SK-N-SH (cell line): ENCODE data around the gene SOAT2. TPM values are rescaled to one million over a fixed set of nuclear protein-coding genes. Genes with fewer than 3 reads are reported as not detected.

Experiments
- CTCF ChIA-PET: fragments of 300-600, 350-600 bp; formaldehyde crosslinking; extraction: SDS; loops from one replicate; lab custom pipeline; 2021; lab: Yijun Ruan, JAX
- POLR2A ChIA-PET: fragments of 350-600 bp; sonication (Branson Sonifier 250); formaldehyde crosslinking; extraction: SDS; loops from one replicate; lab custom pipeline; 2020; ENCODE audit warnings: antibody characterized with exemption, inconsistent platforms; lab: Yijun Ruan, JAX
- DNase-seq: peaks from one replicate; pipeline ENCODE4 v3.0.0; 2012
- H2AFZ ChIP-seq: fragments of 200-600 bp; sonication (generic); 2 replicates; pipeline ENCODE4 v1.8.1; 2016; ENCODE audit warnings: antibody characterized with exemption, mild to moderate bottlenecking, low read depth
- H3F3A ChIP-seq: fragments of 200-600 bp; sonication (generic); replicated peaks from 2 replicates; pipeline ENCODE3; 2016; ENCODE audit warnings: antibody characterized with exemption, mild to moderate bottlenecking; ENCODE audit not compliant: insufficient read depth
- H3K27ac ChIP-seq, 2 experiments: fragments of 200-500 bp in 1 of 2; fragments of 200-600 bp in 1 of 2; sonication (Bioruptor generic) in 1 of 2; sonication (generic), shearing (Covaris generic) in 1 of 2; 2 replicates each; pipeline versions ENCODE4 v1.5.1 to v1.6.1; 2014 to 2016; ENCODE audit warnings: low read depth in 2 of 2, inconsistent platforms in 1 of 2, low read length in 1 of 2, mild to moderate bottlenecking in 1 of 2, mixed read lengths in 1 of 2
- H3K27me3 ChIP-seq: fragments of 200-600 bp; sonication (generic), shearing (Covaris generic); 2 replicates; pipeline ENCODE4 v1.6.1; 2016; ENCODE audit warnings: mixed run types; ENCODE audit not compliant: insufficient read depth
- H3K36me3 ChIP-seq, 2 experiments: fragments of 200-500 bp in 1 of 2; fragments of 200-600 bp in 1 of 2; sonication (Bioruptor generic) in 1 of 2; sonication (generic) in 1 of 2; replicated peaks in 1 of 2; 2 replicates each; pipeline versions ENCODE3 to v1.5.1; 2014 to 2016; ENCODE audit warnings: low read length in 1 of 2, mild to moderate bottlenecking in 1 of 2; ENCODE audit not compliant: insufficient read depth in 2 of 2, control insufficient read depth in 1 of 2
- H3K4me1 ChIP-seq, 2 experiments: fragments of 200-500 bp in 1 of 2; fragments of 200-600 bp in 1 of 2; sonication (Bioruptor generic) in 1 of 2; sonication (generic), shearing (Covaris generic) in 1 of 2; 2 replicates each; pipeline versions ENCODE4 v1.5.1 to v1.6.1; 2014 to 2016; ENCODE audit warnings: low read depth in 1 of 2, low read length in 1 of 2, mixed run types in 1 of 2; ENCODE audit not compliant: insufficient read depth in 2 of 2, control insufficient read depth in 1 of 2
- H3K4me2 ChIP-seq: fragments of 200-600 bp; sonication (generic), shearing (Covaris generic); 2 replicates; pipeline ENCODE4 v1.6.1; 2017; ENCODE audit warnings: mixed run types
- H3K4me3 ChIP-seq, 2 experiments: fragments of 200-500 bp in 1 of 2; fragments of 200-600 bp in 1 of 2; sonication (Bioruptor generic) in 1 of 2; sonication (generic), shearing (Covaris generic) in 1 of 2; 2 replicates each; pipeline versions ENCODE4 v1.5.1 to v1.8.1; 2014 to 2016; ENCODE audit warnings: low read depth in 2 of 2, inconsistent platforms in 1 of 2, low read length in 1 of 2, mild to moderate bottlenecking in 1 of 2, mixed read lengths in 1 of 2, moderate library complexity in 1 of 2
- H3K79me2 ChIP-seq: fragments of 200-600 bp; sonication (generic); 2 replicates; pipeline ENCODE4 v1.8.1; 2017; ENCODE audit warnings: mild to moderate bottlenecking; ENCODE audit not compliant: insufficient read depth
- H3K9ac ChIP-seq: fragments of 200-600 bp; sonication (generic); 2 replicates; pipeline ENCODE4 v1.6.1; 2017; ENCODE audit warnings: mixed run types
- H3K9me2 ChIP-seq: fragments of 200-600 bp; sonication (generic); 2 replicates; pipeline ENCODE4 v1.6.1; 2017; ENCODE audit warnings: mixed run types
- H3K9me3 ChIP-seq: fragments of 200-600 bp; sonication (generic); 2 replicates; pipeline ENCODE4 v1.6.1; 2017; ENCODE audit warnings: mixed run types, mild to moderate bottlenecking, moderate library complexity
- H4K20me1 ChIP-seq: fragments of 200-600 bp; sonication (generic); 2 replicates; pipeline ENCODE4 v1.6.1; 2017; ENCODE audit warnings: mild to moderate bottlenecking, mixed run types; ENCODE audit not compliant: insufficient read depth
- CHD2 ChIP-seq: fragments of 150-350 bp; IDR thresholded peaks from 2 replicates; pipeline ENCODE4 v1.6.1; 2018; ENCODE audit warnings: low read length; ENCODE audit not compliant: partially characterized antibody
- CTCF ChIP-seq: fragments of 200-600 bp; sonication (generic); IDR thresholded peaks from 2 replicates; pipeline ENCODE4 v1.6.1; 2017; ENCODE audit warnings: antibody characterized with exemption, mild to moderate bottlenecking, moderate library complexity
- ELF1 ChIP-seq: IDR thresholded peaks from 2 replicates; pipeline ENCODE4 v1.4.0; 2012
- EP300 ChIP-seq, 2 experiments: IDR thresholded peaks; 2 replicates each; pipeline versions ENCODE4 v1.4.0 to v1.6.1; 2012; ENCODE audit warnings: borderline replicate concordance in 1 of 2, low read depth in 1 of 2, low read length in 1 of 2
- FOXJ3 ChIP-seq: sonication (generic); formaldehyde crosslinking; IDR thresholded peaks from 2 replicates; pipeline ENCODE4 v1.5.1; 2020; ENCODE audit warnings: mild to moderate bottlenecking, missing genetic modification reagents
- FOXM1 ChIP-seq: IDR thresholded peaks from 2 replicates; pipeline ENCODE4 v1.4.0; 2012; ENCODE audit warnings: low read depth, mild to moderate bottlenecking
- GABPA ChIP-seq: IDR thresholded peaks from 2 replicates; pipeline ENCODE4 v1.4.0; 2012; ENCODE audit warnings: low read depth, mild to moderate bottlenecking
- GATA2 ChIP-seq: sonication (generic); formaldehyde crosslinking; IDR thresholded peaks from 2 replicates; pipeline ENCODE4 v1.5.0; 2020; ENCODE audit warnings: mild to moderate bottlenecking, missing genetic modification reagents
- MAX ChIP-seq: IDR thresholded peaks from 2 replicates; pipeline ENCODE4 v1.4.0; 2012; ENCODE audit warnings: low read depth
- MXI1 ChIP-seq: IDR thresholded peaks from 2 replicates; pipeline ENCODE4 v1.6.1; 2012; ENCODE audit warnings: mild to moderate bottlenecking, low read depth, low read length, improper control_type of control experiment
- NFIC ChIP-seq: IDR thresholded peaks from 2 replicates; pipeline ENCODE4 v1.4.0; 2012; ENCODE audit warnings: borderline replicate concordance
- NRF1 ChIP-seq: IDR thresholded peaks from 2 replicates; pipeline ENCODE4 v1.6.1; 2012; ENCODE audit warnings: low read depth, mild to moderate bottlenecking, low read length
- POLR2AphosphoS5 ChIP-seq: IDR thresholded peaks from 2 replicates; pipeline ENCODE4 v1.6.1; 2012; ENCODE audit warnings: low read depth, low read length
- RAD21 ChIP-seq: IDR thresholded peaks from 2 replicates; pipeline ENCODE4 v1.6.1; 2012; ENCODE audit warnings: mild to moderate bottlenecking, low read length
- RFX5 ChIP-seq: IDR thresholded peaks from 2 replicates; pipeline ENCODE4 v1.6.1; 2012; ENCODE audit warnings: mild to moderate bottlenecking, improper control_type of control experiment, low read length
- RXRA ChIP-seq: IDR thresholded peaks from 2 replicates; pipeline ENCODE4 v1.4.0; 2012; ENCODE audit warnings: low read depth, mild to moderate bottlenecking, borderline replicate concordance
- TAF1 ChIP-seq: IDR thresholded peaks from 2 replicates; pipeline ENCODE4 v1.6.1; 2012; ENCODE audit warnings: low read depth, mild to moderate bottlenecking, low read length, moderate library complexity, borderline replicate concordance
- YY1 ChIP-seq: IDR thresholded peaks from 2 replicates; pipeline ENCODE4 v1.4.0; 2012; ENCODE audit warnings: low read depth, mild to moderate bottlenecking
- WGBS: methylation state at CpG from one replicate; pipeline ENCODE4 v1.1.6; 2017; ENCODE audit warnings: low lambda C conversion rate; 5-methylcytosine and 5-hydroxymethylcytosine counted together
- polyA plus RNA-seq, 3 experiments: library from polyadenylated mRNA; depleted of rRNA; stranded (reverse); fragments of >200 nt; gene quantifications; 2 replicates each; pipeline ENCODE4 v1.2.3, GENCODE V29; 2012
- TF ChIP-seq, protein P1 (sequence below): IDR thresholded peaks from 2 replicates; pipeline ENCODE4 v1.4.0; 2012; ENCODE audit warnings: low read depth, borderline replicate concordance
- TF ChIP-seq, protein P2 (sequence below): fragments of 150-350 bp; IDR thresholded peaks from 2 replicates; pipeline ENCODE4 v1.6.1; 2017; ENCODE audit warnings: antibody characterized with exemption, low read length, low read depth, borderline replicate concordance

SOAT2 gene
- polyA plus RNA-seq, 1 of the 3 experiments (the other 2 are of a cell fraction): 0.18 TPM

DNA sequence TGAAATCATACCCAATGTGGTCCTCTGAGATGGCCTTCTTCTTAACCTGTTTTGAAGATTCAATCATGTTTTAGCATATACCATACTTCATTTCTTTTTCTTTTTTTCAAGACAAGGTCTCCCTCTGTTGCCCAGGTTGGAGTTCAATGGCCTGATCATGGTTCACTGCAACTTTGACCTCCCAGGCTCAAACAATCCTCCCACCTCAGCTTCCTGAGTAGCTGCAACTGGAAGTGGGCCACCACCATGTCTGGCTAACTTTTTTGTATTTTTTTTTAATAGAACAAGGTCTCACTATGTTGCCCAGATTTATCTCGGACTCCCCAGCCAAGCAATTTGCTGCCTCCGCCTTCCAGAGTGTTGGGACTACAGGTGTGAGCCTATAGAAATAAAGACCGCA is 30.4 kb downstream of the SOAT2 start:
- Histone ChIP-seq H3K79me2 (no peaks in the 10 kb centered on the region), H3K4me2 (no peak overlapping the region), H4K20me1 (no peaks in the 10 kb centered on the region), H3K27ac (no peak overlapping the region), H3K9ac (no peak overlapping the region), H3K27me3 (no peaks in the 10 kb centered on the region), H3F3A (peaks cover 2% of the 10 kb centered on the region), H3K36me3 (no peaks in the 10 kb centered on the region), H2AFZ (no peak overlapping the region), H3K9me2 (no peaks in the 10 kb centered on the region), H3K4me1 (no peaks in the 10 kb centered on the region), H3K4me3 (no peak overlapping the region), H3K9me3 (no peaks in the 10 kb centered on the region; the same call in 1 of the 2 replicates)
- no peak for DNase-seq
- ChIA-PET CTCF (interaction anchor here (1.0 to 3.2 kb wide), 2 partner anchors 26 to 67 kb away, joined by 4 to 11 read pairs; no protein-coding TSS in a partner anchor), POLR2A (no interaction called here)
- TF ChIP-seq CHD2: no peak
- no peak for TF ChIP-seq GABPA
- no peak for TF ChIP-seq FOXM1
- TF ChIP-seq, protein P1, sequence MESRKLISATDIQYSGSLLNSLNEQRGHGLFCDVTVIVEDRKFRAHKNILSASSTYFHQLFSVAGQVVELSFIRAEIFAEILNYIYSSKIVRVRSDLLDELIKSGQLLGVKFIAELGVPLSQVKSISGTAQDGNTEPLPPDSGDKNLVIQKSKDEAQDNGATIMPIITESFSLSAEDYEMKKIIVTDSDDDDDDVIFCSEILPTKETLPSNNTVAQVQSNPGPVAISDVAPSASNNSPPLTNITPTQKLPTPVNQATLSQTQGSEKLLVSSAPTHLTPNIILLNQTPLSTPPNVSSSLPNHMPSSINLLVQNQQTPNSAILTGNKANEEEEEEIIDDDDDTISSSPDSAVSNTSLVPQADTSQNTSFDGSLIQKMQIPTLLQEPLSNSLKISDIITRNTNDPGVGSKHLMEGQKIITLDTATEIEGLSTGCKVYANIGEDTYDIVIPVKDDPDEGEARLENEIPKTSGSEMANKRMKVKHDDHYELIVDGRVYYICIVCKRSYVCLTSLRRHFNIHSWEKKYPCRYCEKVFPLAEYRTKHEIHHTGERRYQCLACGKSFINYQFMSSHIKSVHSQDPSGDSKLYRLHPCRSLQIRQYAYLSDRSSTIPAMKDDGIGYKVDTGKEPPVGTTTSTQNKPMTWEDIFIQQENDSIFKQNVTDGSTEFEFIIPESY: no peak
- no peak for TF ChIP-seq TAF1
- TF ChIP-seq NRF1: no peak
- TF ChIP-seq CTCF: no peak
- TF ChIP-seq, protein P2, sequence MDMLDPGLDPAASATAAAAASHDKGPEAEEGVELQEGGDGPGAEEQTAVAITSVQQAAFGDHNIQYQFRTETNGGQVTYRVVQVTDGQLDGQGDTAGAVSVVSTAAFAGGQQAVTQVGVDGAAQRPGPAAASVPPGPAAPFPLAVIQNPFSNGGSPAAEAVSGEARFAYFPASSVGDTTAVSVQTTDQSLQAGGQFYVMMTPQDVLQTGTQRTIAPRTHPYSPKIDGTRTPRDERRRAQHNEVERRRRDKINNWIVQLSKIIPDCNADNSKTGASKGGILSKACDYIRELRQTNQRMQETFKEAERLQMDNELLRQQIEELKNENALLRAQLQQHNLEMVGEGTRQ: no peak
- no peak for TF ChIP-seq YY1
- no peak for TF ChIP-seq FOXJ3
- TF ChIP-seq ELF1: no peak
- TF ChIP-seq GATA2: no peak
- no peak for TF ChIP-seq RAD21
- TF ChIP-seq RFX5: no peak
- TF ChIP-seq EP300 (IDR thresholded peaks at IDR 0.05; ENCODE audit: borderline replicate concordance in 1 of 2, low read depth in 1 of 2, low read length in 1 of 2): no peak
- no peak for TF ChIP-seq RXRA
- TF ChIP-seq POLR2AphosphoS5: no peak
- no peak for TF ChIP-seq MXI1
- TF ChIP-seq MAX: no peak
- TF ChIP-seq NFIC: no peak
- WGBS: 71% methylated on average over 3 of the region's 3 CpGs
